GM12892 (cell line): Measurements from ENCODE around the gene BNC1.

Experiments used
- POLR2A ChIP-seq: IDR thresholded peaks from 2 replicates; pipeline ENCODE4 v1.6.1; 2011; ENCODE audit warnings: low read depth, low read length, control low read depth
- TAF1 ChIP-seq: IDR thresholded peaks from 2 replicates; pipeline ENCODE4 v1.6.1; 2011; ENCODE audit warnings: low read depth, mild to moderate bottlenecking, control low read depth, low read length, borderline replicate concordance

DNA sequence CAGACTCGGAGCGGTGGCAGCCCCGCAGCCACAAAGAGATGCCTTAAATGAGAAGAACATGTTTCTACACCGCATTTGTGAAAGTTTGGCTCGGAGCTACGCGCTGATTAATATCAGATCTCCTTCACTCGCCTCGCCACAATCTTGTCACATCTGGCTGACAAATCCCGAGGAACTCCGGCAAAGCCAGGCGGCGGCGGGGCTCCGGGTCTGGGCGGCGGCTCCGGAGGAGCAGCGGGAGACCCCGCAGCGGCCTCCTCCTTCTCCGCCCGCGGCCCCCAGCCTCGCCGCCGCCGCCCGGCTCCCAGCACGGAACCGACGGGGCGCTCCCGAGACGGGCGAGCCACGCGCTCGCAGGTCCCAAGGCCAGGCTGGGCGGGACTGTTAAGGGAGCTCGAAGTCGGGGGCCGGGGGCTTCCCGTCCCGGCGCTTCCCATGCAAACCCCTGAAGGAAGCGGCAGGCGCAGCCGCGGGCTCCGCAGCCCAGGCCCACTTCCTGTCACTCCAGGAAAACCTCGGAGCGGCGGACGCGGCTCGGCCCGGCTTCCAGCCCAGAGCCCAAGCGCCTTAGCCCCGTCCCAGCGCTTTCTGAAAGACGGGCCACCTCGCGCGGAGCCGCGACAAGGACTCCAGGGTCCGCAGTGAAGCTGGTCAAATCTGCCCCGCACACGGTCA, 1.2 kb downstream of the BNC1 start:
- TF ChIP-seq TAF1 = no peak
- TF ChIP-seq POLR2A = no peak
